GM12878 (cell line): ENCODE results near the gene IL32.

Experiments
- TCF12 ChIP-seq: IDR thresholded peaks from 2 replicates; pipeline ENCODE4 v1.6.1; 2011; ENCODE audit warnings: low read depth, mild to moderate bottlenecking, low read length
- TF ChIP-seq, protein P1 (sequence below), 3 experiments: IDR thresholded peaks in 2 of 3; conservative IDR thresholded peaks in 1 of 3; 2 replicates each; pipeline ENCODE4 v1.5.1; 2011; ENCODE audit warnings: low read depth in 3 of 3, low read length in 3 of 3, mild to moderate bottlenecking in 3 of 3, control low read depth in 2 of 3, moderate library complexity in 2 of 3, inconsistent platforms in 1 of 3, mixed read lengths in 1 of 3; ENCODE audit not compliant: control insufficient read depth in 2 of 3, insufficient read depth in 1 of 3; ENCODE audit errors: extremely low read depth in 1 of 3

DNA sequence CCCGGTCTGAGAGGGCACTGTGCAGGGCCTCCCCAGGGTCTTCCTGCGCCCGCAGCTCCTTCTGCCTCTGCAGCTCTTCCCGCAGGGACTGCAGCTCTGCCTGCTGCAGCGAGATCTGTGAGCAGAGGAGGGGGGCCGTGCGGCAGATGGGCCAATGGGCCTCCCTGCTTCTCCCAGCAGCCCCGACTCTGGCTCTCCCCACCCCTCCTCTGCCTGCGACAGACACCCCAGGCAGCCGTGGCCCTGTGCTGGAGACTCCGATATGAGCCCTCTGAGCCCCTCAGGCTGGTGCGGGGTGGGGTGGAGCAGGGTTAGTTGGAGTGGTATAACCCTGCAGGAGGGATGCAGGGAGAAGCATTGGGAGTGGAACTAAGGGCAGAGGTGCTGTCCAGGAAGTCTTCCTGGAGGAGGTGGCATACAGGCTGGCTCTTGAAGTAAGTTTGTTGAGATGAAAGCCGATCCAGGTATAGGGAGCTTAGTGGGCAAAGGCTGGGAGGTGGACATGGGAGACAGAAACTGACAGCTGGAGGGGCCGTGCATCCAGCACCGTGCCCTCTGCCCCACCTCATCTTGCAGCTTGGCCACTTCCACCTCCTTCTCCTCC, 36.6 kb upstream of the IL32 start:
- TF ChIP-seq, protein P1, sequence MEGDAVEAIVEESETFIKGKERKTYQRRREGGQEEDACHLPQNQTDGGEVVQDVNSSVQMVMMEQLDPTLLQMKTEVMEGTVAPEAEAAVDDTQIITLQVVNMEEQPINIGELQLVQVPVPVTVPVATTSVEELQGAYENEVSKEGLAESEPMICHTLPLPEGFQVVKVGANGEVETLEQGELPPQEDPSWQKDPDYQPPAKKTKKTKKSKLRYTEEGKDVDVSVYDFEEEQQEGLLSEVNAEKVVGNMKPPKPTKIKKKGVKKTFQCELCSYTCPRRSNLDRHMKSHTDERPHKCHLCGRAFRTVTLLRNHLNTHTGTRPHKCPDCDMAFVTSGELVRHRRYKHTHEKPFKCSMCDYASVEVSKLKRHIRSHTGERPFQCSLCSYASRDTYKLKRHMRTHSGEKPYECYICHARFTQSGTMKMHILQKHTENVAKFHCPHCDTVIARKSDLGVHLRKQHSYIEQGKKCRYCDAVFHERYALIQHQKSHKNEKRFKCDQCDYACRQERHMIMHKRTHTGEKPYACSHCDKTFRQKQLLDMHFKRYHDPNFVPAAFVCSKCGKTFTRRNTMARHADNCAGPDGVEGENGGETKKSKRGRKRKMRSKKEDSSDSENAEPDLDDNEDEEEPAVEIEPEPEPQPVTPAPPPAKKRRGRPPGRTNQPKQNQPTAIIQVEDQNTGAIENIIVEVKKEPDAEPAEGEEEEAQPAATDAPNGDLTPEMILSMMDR (IDR thresholded peaks at IDR 0.05 in 2 of 3, conservative IDR thresholded peaks at IDR 0.05 in 1 of 3; ENCODE audit: control insufficient read depth in 2 of 3, extremely low read depth in 1 of 3, insufficient read depth in 1 of 3, low read depth in 3 of 3, low read length in 3 of 3): no peak
- TF ChIP-seq TCF12: no peak
